ENCODE data around the gene SH2B3.

DNA sequence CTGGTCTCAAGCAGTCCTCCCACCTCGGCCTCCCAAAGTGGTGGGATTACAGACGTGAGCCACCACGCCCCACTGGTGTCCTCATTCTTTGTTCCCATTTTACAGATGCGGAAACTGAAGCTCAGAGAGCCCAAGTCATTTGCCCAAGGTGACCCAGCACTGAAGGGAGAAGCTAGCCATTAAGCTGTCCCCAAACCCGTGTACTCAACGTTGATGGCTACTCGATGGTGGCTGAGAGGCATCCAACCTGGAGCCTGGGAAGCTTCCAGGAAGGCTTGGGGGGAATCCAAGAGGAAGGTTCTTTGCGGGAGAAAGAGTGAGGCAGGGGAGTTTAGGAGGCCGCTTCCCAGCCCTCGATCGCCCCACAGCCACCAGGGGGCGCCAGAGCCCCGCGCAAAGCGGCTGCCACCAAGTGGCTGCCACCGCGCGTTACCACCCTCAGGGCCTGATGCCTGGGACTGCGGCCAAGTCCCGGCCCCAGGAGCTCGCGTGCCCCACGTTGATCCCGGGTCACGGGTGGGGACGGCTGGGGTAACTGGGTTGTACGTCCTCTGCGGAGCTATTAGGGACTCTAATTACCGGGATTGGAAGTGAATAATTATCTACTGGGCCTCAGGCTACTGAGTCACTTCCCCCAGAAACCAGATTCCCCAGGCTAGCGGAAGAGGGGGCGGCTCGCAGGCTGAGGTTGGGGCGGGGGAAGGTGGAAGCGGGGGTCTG is 8.8 kb upstream of the SH2B3 start:
- no peak for TF ChIP-seq ZFX (IDR thresholded peaks at IDR 0.05)
- TF ChIP-seq, protein P1, sequence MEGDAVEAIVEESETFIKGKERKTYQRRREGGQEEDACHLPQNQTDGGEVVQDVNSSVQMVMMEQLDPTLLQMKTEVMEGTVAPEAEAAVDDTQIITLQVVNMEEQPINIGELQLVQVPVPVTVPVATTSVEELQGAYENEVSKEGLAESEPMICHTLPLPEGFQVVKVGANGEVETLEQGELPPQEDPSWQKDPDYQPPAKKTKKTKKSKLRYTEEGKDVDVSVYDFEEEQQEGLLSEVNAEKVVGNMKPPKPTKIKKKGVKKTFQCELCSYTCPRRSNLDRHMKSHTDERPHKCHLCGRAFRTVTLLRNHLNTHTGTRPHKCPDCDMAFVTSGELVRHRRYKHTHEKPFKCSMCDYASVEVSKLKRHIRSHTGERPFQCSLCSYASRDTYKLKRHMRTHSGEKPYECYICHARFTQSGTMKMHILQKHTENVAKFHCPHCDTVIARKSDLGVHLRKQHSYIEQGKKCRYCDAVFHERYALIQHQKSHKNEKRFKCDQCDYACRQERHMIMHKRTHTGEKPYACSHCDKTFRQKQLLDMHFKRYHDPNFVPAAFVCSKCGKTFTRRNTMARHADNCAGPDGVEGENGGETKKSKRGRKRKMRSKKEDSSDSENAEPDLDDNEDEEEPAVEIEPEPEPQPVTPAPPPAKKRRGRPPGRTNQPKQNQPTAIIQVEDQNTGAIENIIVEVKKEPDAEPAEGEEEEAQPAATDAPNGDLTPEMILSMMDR (conservative IDR thresholded peaks at IDR 0.05): peak; percentile 97
